GM12878 (cell line): ENCODE data around the gene CACNA1I. TPM values are rescaled to one million over a fixed set of nuclear protein-coding genes. Genes with fewer than 3 reads are reported as not detected.

ENCODE experiments used
- ATAC-seq: fragments of 200-7000 bp; cut with Tn5 transposase; 3 replicates; pipeline ENCODE4 v1.9.1; 2020; ENCODE audit warnings: mild to moderate bottlenecking, moderate library complexity
- BruUV-seq: library from RNA; stranded (reverse); fragments of 400-500 nt; replicated peaks from 2 replicates; lab custom pipeline; 2021; lab: Mats Ljungman, UMichigan
- CTCF ChIA-PET: fragments of 300-600 bp; sonication (Branson Sonifier 250); formaldehyde crosslinking; extraction: SDS; loops from one replicate; lab custom pipeline; 2021; ENCODE audit warnings: inconsistent platforms; lab: Yijun Ruan, JAX
- POLR2A ChIA-PET: fragments of 350-600 bp; formaldehyde crosslinking; extraction: SDS; loops from one replicate; lab custom pipeline; 2021; ENCODE audit warnings: inconsistent platforms; lab: Charles Lee
- RAD21 ChIA-PET: fragments of 300-600 bp; sonication (Branson Sonifier 250); formaldehyde crosslinking; loops from one replicate; lab custom pipeline; 2023; ENCODE audit warnings: antibody characterized with exemption; ENCODE audit not compliant: unreplicated experiment; lab: Charles Lee
- SMC1A ChIA-PET: fragments of 300-600 bp; sonication (Branson Sonifier 250); formaldehyde crosslinking; loops from one replicate; lab custom pipeline; 2023; ENCODE audit not compliant: unreplicated experiment, uncharacterized antibody; lab: Charles Lee
- DNase-seq: peaks from one replicate; pipeline ENCODE4 v3.0.0-alpha.2; 2011; ENCODE audit warnings: low read depth, low spot score
- FAIRE-seq: peaks from 3 replicates; lab custom pipeline; 2011; peaks lifted over from hg19 to GRCh38; lab: Jason Lieb, UNC
- H2AFZ ChIP-seq: 2 replicates; pipeline ENCODE4 v1.6.0; 2011; ENCODE audit warnings: low read depth, low read length, control low read depth; ENCODE audit not compliant: control insufficient read depth
- H3K27ac ChIP-seq: 2 replicates; pipeline ENCODE4 v1.5.1; 2011; ENCODE audit warnings: control low read depth; ENCODE audit not compliant: control insufficient read depth, insufficient read depth
- H3K27me3 ChIP-seq, 2 experiments: replicated peaks in 1 of 2; 2 replicates each; pipeline versions ENCODE4 v1.6.0 to v1.6.1; 2011; ENCODE audit warnings: low read length in 1 of 2; ENCODE audit not compliant: control insufficient read depth in 2 of 2, insufficient read depth in 2 of 2
- H3K36me3 ChIP-seq, 2 experiments: 2 replicates each; pipeline ENCODE4 v1.5.1; 2011; ENCODE audit warnings: low read length in 1 of 2; ENCODE audit not compliant: control insufficient read depth in 2 of 2, insufficient read depth in 2 of 2
- H3K4me1 ChIP-seq: 2 replicates; pipeline ENCODE4 v1.6.1; 2011; ENCODE audit warnings: mild to moderate bottlenecking, low read length, moderate library complexity, mixed read lengths; ENCODE audit not compliant: control insufficient read depth, insufficient read depth
- H3K4me2 ChIP-seq: 2 replicates; pipeline ENCODE4 v1.6.0; 2011; ENCODE audit warnings: control low read depth; ENCODE audit not compliant: control insufficient read depth, insufficient read depth
- H3K4me3 ChIP-seq: fragments of 200-600 bp; sonication (generic); 2 replicates; pipeline ENCODE4 v1.5.1; 2016
- H3K79me2 ChIP-seq: 2 replicates; pipeline ENCODE4 v1.6.0; 2011; ENCODE audit warnings: low read length; ENCODE audit not compliant: control insufficient read depth, insufficient read depth
- H3K9ac ChIP-seq: 2 replicates; pipeline ENCODE4 v1.8.0; 2011; ENCODE audit warnings: low read length, control low read depth, mixed read lengths; ENCODE audit not compliant: control insufficient read depth, insufficient read depth
- H3K9me3 ChIP-seq: replicated peaks from 3 replicates; pipeline ENCODE4 v1.5.1; 2011; ENCODE audit warnings: mild to moderate bottlenecking, low read length; ENCODE audit not compliant: control insufficient read depth, insufficient read depth
- H4K20me1 ChIP-seq: 2 replicates; pipeline ENCODE4 v1.6.0; 2011; ENCODE audit not compliant: control insufficient read depth, insufficient read depth
- NR2F1 ChIP-seq: fragments of 450-650 bp; conservative IDR thresholded peaks from 2 replicates; pipeline ENCODE4 v1.6.1; 2017; ENCODE audit warnings: mild to moderate bottlenecking
- PBX3 ChIP-seq: IDR thresholded peaks from 2 replicates; pipeline ENCODE4 v1.6.1; 2011; ENCODE audit warnings: mild to moderate bottlenecking, low read depth, low read length, moderate library complexity; ENCODE audit not compliant: insufficient replicate concordance
- SREBF2 ChIP-seq: IDR thresholded peaks from 2 replicates; pipeline ENCODE4 v1.6.1; 2012; ENCODE audit warnings: mild to moderate bottlenecking, low read length
- SUPT20H ChIP-seq: IDR thresholded peaks from 2 replicates; pipeline ENCODE4 v1.6.1; 2011; ENCODE audit warnings: low read depth, mild to moderate bottlenecking, low read length, moderate library complexity, borderline replicate concordance; ENCODE audit not compliant: control insufficient read depth
- WGBS: methylation state at CpG from one replicate; pipeline ENCODE4 v1.1.6; 2016; ENCODE audit warnings: low lambda C conversion rate; ENCODE audit not compliant: insufficient replicate concordance, insufficient coverage; ENCODE audit errors: missing lambda C conversion rate; 5-methylcytosine and 5-hydroxymethylcytosine counted together
- in situ Hi-C: fragments of 300-500 bp; cut with MboI; formaldehyde crosslinking; loops from 9 replicates; pipeline ENCODE4 v1.14.3; 2018; ENCODE audit warnings: mixed read lengths
- intact Hi-C: fragments of 100-400 bp; cut with micrococcal nuclease; formaldehyde crosslinking; loops from one replicate; pipeline ENCODE4 v1.14.2; 2022; ENCODE audit not compliant: unreplicated experiment
- polyA plus RNA-seq, 11 experiments: library from polyadenylated mRNA; depleted of rRNA in 4 of 11; unstranded in 6 of 11; stranded (reverse) in 5 of 11; fragments of >200 nt; fragmentation: Nextera tagmentation in 4 of 11; fragmentation: Illumina TruSeq in 1 of 11; extraction: Ambion mirVana in 4 of 11; extraction: Trizol in 1 of 11; gene quantifications; 1 replicate in 1 of 11; 2 replicates in 10 of 11; pipeline versions ENCODE4 v1.2.1 to v1.2.3, GENCODE V29; 2011 to 2016; ENCODE audit warnings: inconsistent platforms in 2 of 11, missing spikeins in 2 of 11, low read depth in 1 of 11
- total RNA-seq, 4 experiments: library from RNA; depleted of rRNA in 3 of 4; stranded (reverse); fragments of >200 nt in 3 of 4; fragmentation: Illumina TruSeq in 1 of 4; extraction: Trizol in 1 of 4; gene quantifications; 2 replicates each; pipeline versions ENCODE4 v1.2.1 to v1.2.3, GENCODE V29; 2013 to 2021
- TF ChIP-seq, protein P1 (sequence below): IDR thresholded peaks from 2 replicates; pipeline ENCODE4 v1.6.1; 2011; ENCODE audit warnings: borderline replicate concordance, low read depth, mild to moderate bottlenecking, moderate library complexity, low read length; ENCODE audit not compliant: insufficient read depth, poor library complexity, severe bottlenecking

The CACNA1I gene
- total and polyA plus RNA-seq, 10 of the 15 experiments (the other 5 are each of a cell fraction or from before 2014, with no cell fraction given): 0.01 to 0.03 TPM; not detected in 8

- BruUV-seq: no TSS peak
- Histone ChIP-seq H3K9ac (no peak overlapping the region), H3K4me1 (no peaks in the 10 kb centered on the region), H3K36me3 (no peaks in the 10 kb centered on the region), H3K27me3 (peaks cover 7 to 8% of the 10 kb centered on the region in 2 experiments; a peak in 3 of 4 replicates), H3K27ac (no peak overlapping the region), H4K20me1 (no peaks in the 10 kb centered on the region), H3K79me2 (no peaks in the 10 kb centered on the region), H3K4me2 (no peak overlapping the region), H2AFZ (no peak overlapping the region), H3K4me3 (no peak overlapping the region), H3K9me3 (no peaks in the 10 kb centered on the region)
- ATAC-seq: no peak
- ChIA-PET CTCF (interaction anchor here (1.7 to 3.4 kb wide), 2 partner anchors 456 to 464 kb away, joined by 3 to 23 read pairs; no protein-coding TSS in a partner anchor), POLR2A (no interaction called here), RAD21 (interaction anchor here (1.3 kb wide), 1 partner anchor 465 kb away, joined by 9 read pairs; no protein-coding TSS in a partner anchor), SMC1A (interaction anchor here (0.6 to 1.2 kb wide), 2 partner anchors 464 to 477 kb away, joined by 3 to 4 read pairs; no protein-coding TSS in a partner anchor)
- in situ Hi-C loops: no loop called here
- intact Hi-C loops: no loop called here
- no peak for FAIRE-seq
- 33% methylated on average over 6 of the region's 6 CpGs for WGBS
- no peak for DNase-seq
- TF ChIP-seq SUPT20H (no peak), NR2F1 (0 out of 2 replicates have a peak, but pooled peaks have one; percentile 5)
These were observed 10.4 kb upstream of the CACNA1I start for GRCh38 chr22:39560127-39560526.

DNA sequence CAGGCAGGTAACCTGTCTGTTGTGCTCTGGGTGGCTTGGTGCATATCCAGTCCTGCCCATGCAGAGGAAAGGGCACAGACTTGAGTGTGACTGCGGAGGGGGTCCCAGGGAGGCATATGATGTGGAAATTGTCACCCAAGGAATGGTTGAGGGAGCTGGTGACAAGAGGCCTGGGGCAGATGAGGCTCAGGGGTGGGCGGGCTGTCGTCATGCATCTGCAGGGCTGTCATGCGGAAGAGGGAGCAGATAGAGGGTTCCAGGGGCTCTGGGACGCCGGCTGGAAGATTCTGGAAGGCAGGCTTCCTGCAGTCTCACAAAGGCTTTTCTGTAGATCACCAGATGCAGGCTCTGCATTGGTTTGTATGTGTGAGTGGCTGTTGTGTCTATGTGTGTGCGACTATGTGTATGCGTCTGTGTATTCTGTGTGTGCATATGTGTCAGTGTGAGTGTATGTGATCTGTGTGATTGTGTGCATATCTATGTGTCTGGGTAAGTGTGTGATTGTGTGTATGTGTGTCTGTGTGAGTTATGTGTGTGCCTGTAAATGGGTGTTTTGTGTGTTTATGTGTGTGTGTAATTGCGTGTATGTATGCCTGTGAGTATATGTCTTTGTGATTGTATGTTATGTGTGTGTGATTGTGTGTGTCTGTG is 7.6 kb upstream of the CACNA1I start:
- ATAC-seq (no peak), FAIRE-seq (peak; percentile 49)
- POLR2A ChIA-PET: no interaction called here

More for the DNA sequence above, 7.6 kb upstream of the CACNA1I start:
- ChIA-PET CTCF (interaction anchor here (1.1 kb wide), 1 partner anchor 462 kb away, joined by 5 read pairs; no protein-coding TSS in a partner anchor), RAD21 (interaction anchor here (1.5 kb wide), 1 partner anchor 462 kb away, joined by 8 read pairs; no protein-coding TSS in a partner anchor), SMC1A (interaction anchor here (1.7 kb wide), 1 partner anchor 462 kb away, joined by 4 read pairs; no protein-coding TSS in a partner anchor)
- no peak overlapping the region for H3K27ac ChIP-seq
- no peak overlapping the region for H3K4me3 ChIP-seq
- peaks cover 4 to 5% of the 10 kb centered on the region in 2 experiments; a peak in 3 of 4 replicates for H3K27me3 ChIP-seq
- H3K4me2 ChIP-seq: no peak overlapping the region
- WGBS: 46% methylated on average over 9 of the region's 9 CpGs
- H4K20me1 ChIP-seq: no peaks in the 10 kb centered on the region
- no peaks in the 10 kb centered on the region for H3K9me3 ChIP-seq
- no peak for DNase-seq
- H3K9ac ChIP-seq: no peak overlapping the region
- H3K4me1 ChIP-seq: no peaks in the 10 kb centered on the region
- TF ChIP-seq PBX3 (peak; percentile 27), SREBF2 (no peak)
- TF ChIP-seq, protein P1, sequence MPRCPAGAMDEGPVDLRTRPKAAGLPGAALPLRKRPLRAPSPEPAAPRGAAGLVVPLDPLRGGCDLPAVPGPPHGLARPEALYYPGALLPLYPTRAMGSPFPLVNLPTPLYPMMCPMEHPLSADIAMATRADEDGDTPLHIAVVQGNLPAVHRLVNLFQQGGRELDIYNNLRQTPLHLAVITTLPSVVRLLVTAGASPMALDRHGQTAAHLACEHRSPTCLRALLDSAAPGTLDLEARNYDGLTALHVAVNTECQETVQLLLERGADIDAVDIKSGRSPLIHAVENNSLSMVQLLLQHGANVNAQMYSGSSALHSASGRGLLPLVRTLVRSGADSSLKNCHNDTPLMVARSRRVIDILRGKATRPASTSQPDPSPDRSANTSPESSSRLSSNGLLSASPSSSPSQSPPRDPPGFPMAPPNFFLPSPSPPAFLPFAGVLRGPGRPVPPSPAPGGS: peak; percentile 96
- no peak overlapping the region for H2AFZ ChIP-seq
- in situ Hi-C loops: no loop called here
- H3K36me3 ChIP-seq: no peaks in the 10 kb centered on the region
- no peaks in the 10 kb centered on the region for H3K79me2 ChIP-seq
- intact Hi-C loops: no loop called here
- BruUV-seq: no TSS peak
